Pulmonary artery endothelial cell (primary cell): ENCODE data around the gene UPK3A. TPM values are rescaled to one million over a fixed set of nuclear protein-coding genes. Genes with fewer than 3 reads are reported as not detected.
"Not testable (repeated sequence)": the region's sequence is repeated elsewhere in the genome, so short reads cannot be mapped to it uniquely, and the experiment has no call there.

Source experiments
- DNase-seq: peaks from one replicate; pipeline ENCODE4 v3.0.0-alpha.2; 2011; ENCODE audit warnings: low read depth, low spot score
- total RNA-seq: library from RNA; depleted of rRNA; stranded (reverse); fragments of >200 nt; gene quantifications from 2 replicates; pipeline ENCODE4 v1.2.3, GENCODE V29; 2014

The UPK3A gene
- total RNA-seq, 1 donor from 2014 or later, result not detected

DNA sequence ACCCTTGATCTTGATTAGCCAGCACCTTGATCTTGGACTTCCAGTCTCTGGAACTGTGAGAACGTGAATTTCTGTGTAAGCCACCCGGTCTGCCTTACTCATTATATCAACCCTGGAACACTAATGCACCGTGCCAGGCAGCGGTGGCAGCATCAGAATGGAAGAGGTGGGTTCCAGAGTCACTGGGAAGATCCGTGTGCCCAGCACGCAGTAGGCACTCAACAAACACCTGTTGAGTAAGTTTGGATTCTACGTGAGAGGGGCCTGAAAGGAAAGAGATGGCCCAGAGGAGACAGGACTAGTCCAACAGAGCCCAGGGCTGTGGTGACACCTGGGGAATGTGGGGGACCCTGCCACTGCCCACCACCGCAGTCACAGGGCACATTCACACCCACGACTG, 6.6 kb upstream of the UPK3A start:
- DNase-seq, result no peak

- no peak for DNase-seq
These were observed 4.2 kb upstream of the UPK3A start for GRCh38 chr22:45280587-45280980.

DNA sequence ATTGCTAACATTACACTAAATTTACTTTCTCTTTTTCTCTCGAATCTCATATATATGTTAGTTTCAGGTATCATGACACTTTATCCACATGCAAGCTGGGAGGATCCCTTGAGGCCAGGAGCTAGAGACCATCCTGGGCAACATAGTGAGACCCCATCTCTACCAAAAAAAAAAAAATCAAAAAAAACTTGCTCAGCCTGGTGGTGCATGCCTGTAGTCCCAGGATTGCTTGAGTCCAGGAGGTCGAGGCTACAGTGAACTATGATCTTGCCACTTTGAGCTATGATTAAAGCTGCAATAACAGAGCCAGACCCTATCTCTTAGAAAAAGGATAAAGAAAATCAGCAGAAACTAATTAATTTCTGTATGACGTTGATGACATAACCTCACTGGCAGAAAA, 3.7 kb upstream of the UPK3A start:
- no peak for DNase-seq

- DNase-seq, result no peak
These were observed 712 bp downstream of the UPK3A start for GRCh38 chr22:45285263-45286058.

DNA sequence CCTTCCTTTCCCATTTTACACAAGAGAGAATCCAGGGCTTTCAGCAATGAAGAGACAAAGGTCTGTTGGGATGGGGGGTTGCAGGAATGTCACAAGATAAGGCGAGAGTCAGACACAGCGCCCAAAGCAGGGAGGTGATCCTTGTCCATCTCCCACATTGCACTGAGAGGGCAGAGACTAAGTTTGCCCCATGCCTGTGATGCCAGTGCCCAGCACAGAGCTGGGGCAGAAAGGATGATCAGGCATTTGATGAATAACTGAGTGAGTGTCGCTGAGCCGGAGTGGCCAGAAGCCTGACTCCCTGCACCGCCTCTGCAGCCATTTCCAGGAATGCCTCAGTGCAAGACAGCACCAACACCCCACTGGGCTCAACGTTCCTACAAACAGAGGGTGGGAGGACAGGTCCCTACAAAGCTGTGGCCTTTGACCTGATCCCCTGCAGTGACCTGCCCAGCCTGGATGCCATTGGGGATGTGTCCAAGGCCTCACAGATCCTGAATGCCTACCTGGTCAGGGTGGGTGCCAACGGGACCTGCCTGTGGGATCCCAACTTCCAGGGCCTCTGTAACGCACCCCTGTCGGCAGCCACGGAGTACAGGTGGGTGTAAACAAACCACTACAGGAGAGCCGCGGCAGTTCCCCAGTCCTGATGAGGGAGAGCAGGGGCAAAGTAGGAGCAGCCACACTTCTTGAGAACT, 2.3 kb downstream of the UPK3A start:
- no peak for DNase-seq

GRCh38 chr22:45290410-45290936, 5.7 kb downstream of the UPK3A start:
- no peak for DNase-seq

DNA sequence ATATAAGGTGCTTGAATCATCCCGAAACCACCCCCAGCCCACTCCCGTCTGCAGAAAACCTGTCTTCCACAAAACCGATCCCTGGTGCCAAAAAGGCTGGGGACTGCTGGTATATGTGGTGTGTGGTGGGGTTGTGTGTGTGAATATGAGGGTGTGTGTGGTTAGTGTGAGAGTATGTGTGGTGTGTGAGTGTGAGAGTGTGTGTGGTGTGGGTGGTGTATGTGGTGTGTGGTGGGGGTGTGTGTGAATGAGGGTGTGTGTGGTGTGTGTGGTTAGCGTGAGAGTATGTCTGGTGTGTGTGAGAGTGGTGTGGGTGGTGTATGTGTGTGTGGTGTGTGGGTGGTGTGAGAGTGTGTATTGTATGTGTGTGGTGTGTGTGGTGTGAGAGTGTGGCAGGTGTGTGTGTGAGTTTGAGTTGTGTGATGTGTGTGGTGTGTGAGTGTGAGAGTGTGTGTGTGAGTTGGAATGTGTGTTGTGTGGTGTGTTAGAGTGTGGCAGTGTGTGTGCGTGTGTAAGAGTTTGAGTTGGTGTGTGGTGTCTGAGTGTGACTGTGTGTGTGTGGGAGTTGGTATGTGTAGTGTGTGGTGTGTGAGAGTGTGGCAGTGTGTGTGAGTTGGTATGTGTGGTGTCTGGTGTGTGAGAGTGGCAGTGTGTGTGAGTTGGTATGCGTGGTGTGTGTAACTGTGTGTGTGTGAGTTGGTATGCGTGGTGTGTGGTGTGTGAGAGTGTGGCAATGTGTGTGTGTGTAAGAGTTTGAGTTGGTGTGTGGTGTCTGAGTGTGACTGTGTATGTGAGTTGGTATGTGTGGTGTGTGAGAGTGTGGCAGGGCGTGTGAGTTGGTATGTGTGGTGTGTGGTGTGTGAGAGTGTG, 6.5 kb downstream of the UPK3A start:
- no peak for DNase-seq

- DNase-seq, result no peak
These were observed 7.2 kb downstream of the UPK3A start for GRCh38 chr22:45291931-45292290.

- no peak for DNase-seq
These were observed 8.1 kb downstream of the UPK3A start for GRCh38 chr22:45292731-45293442.

DNA sequence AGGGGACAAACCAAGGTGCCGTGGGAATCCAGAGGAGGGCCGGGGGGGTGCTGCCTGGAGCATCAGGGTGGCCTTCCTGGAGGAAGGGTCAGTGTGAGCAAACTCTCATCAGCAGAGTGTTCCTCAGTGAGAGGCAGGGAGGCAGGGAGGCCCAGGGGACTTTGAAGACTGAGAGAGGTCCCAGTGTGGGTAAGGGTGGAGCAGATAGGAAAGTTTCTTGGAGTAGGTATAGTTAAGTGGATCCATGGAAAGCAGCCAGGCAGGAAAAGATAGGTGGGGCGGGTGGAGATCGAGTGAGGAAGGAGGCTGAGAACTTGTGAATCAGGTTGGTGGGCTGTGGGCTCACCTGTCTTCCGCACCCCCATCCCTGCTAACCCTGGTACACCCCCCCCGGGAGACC, 9.3 kb downstream of the UPK3A start:
- no peak for DNase-seq

- not testable (repeated sequence) for DNase-seq
These were observed 10.3 kb downstream of the UPK3A start for GRCh38 chr22:45295004-45295403.

DNA sequence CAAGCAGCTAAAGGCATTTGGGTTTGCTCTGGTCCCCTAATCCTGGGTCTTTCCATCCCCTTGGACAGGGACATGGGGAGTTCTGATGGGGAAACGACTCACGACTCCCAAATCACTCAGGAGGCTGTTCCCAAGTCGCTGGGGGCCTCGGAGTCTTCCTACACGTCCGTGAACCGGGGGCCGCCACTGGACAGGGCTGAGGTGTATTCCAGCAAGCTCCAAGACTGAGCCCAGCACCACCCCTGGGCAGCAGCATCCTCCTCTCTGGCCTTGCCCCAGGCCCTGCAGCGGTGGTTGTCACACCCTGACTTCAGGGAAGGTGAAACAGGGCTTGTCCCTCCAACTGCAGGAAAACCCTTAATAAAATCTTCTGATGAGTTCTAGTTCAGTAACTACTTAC, 10.7 kb downstream of the UPK3A start:
- DNase-seq, result no peak

- no peak for DNase-seq
These were observed 12.0 kb downstream of the UPK3A start for GRCh38 chr22:45296628-45297297.

DNA sequence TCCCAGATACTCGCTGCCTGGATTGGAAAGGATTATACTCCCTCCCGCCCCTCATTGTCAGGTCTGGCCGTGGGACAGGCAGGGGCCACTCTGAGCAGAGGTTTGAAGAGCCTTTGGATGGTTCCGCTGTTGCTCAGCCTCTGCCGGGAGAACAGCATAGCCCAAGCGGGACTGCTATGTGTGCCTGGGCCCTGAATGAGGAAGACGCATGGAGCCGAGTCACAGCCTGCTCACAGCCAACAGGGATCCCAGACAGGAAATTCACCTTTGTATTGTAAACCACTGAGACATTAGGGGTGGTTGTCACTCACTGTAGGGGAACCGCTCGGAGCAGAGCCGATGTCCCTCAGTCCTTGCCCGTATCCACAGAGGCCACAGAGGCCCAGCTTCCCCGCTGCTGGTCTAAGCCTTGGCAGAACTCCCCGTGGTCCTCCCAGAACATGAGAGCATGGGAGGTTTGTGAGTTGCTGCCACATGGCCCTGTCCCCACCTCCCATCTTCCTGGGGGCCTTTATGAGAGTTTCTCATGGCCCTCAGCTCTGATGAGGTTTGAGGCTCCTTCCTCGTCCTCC, 14.3 kb downstream of the UPK3A start:
- no peak for DNase-seq

GRCh38 chr22:45302751-45303150, 18.0 kb downstream of the UPK3A start:
- no peak for DNase-seq

DNA sequence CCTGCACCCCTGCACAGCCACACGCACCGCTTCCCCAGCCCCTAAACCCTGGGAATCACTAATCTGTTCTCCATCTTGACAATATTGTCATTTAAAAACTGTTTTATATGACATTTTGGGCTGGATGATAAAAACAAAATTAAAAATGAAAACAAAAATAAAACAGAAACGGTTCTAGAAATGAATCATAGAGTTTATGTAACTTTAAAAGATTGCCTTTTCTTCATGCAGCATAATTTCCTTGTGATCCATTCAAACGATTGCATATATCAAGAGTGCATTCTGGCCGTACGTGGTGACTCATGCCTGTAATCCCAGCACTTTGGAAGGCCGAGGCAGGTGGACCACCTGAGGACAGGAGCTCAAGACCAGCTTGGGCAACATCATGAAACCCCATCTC, 18.4 kb downstream of the UPK3A start:
- DNase-seq, result no peak

- no peak for DNase-seq
These were observed 20.2 kb downstream of the UPK3A start for GRCh38 chr22:45304971-45305370.

- DNase-seq, result no peak
These were observed 20.8 kb downstream of the UPK3A start for GRCh38 chr22:45305456-45306075.

DNA sequence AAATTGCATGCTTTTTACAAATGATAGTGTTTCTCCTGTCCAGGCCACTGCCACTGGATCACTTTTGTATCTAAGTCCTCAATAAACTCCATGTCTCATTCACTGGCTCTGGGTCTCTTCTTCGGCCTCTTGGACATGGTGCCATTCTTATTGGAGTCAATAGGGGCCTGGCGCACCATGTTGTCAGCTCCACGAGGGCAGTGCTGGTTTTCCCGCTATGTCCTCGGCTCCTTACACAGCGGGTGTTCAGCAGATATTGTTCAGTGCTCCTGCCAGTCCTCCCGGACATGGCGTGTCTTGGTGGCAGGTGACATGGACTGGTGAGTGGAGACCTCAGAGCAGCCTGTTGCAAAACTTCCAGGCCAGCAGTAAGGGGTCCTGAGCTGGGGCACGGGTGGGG, 21.4 kb downstream of the UPK3A start:
- DNase-seq, result no peak

DNA sequence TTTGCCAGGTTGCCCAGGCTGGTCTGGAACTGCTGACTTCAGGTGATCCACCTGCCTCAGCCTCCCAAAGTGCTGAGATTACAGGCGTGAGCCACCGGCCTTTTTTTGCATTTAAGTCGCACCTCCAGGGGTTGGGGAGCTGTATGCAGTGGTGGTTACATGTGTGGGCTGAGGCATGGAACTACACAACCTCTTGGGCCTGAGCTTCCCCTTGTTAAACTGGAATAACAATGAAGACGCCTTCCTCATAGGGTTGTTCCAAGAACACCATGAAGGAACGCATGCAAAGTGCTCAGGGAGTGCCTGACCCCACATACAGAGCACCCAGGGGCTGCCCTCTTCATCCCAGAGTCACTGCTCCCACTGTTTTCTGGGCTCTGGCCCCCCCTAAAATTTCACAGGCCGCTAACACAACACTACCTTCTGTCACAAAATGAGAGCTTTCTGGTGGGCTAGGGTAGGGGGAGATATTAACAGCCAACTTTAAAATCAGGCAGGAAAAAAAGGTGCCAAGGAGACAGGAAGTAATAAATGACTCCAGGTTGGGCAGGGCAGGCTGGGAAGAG, 23.7 kb downstream of the UPK3A start:
- no peak for DNase-seq
